HEK293 (cell line): Measurements from ENCODE around the gene SLC27A3.

ENCODE experiments used
- CTCF ChIA-PET: fragments of 350-600 bp; formaldehyde crosslinking; extraction: SDS; loops from one replicate; lab custom pipeline; 2021; ENCODE audit warnings: antibody characterized with exemption; lab: Yijun Ruan, JAX
- POLR2A ChIA-PET: fragments of 300-600 bp; formaldehyde crosslinking; extraction: SDS; loops from one replicate; lab custom pipeline; 2020; ENCODE audit warnings: antibody characterized with exemption, inconsistent platforms; lab: Yijun Ruan, JAX
- H3K27ac ChIP-seq: fragments of 200-500 bp; sonication (Bioruptor generic); 2 replicates; pipeline ENCODE4 v1.5.1; 2014; ENCODE audit warnings: low read depth, low read length, control low read depth, inconsistent platforms; ENCODE audit errors: extremely low read depth
- H3K36me3 ChIP-seq, 2 experiments: fragments of 200-500 bp in 1 of 2; sonication (Bioruptor generic) in 1 of 2; 1 replicate in 1 of 2; 2 replicates in 1 of 2; pipeline ENCODE4 v1.5.1; 2014 to 2017; ENCODE audit warnings: inconsistent platforms in 2 of 2, low read length in 2 of 2; ENCODE audit not compliant: control insufficient read depth in 2 of 2, insufficient read depth in 1 of 2
- H3K4me1 ChIP-seq: fragments of 200-500 bp; sonication (Bioruptor generic); 2 replicates; pipeline ENCODE4 v1.5.1; 2014; ENCODE audit warnings: mild to moderate bottlenecking, low read length, inconsistent platforms; ENCODE audit not compliant: control insufficient read depth, insufficient read depth
- H3K4me3 ChIP-seq: 2 replicates; pipeline ENCODE4 v1.5.1; 2011; ENCODE audit warnings: low read depth, mild to moderate bottlenecking, control low read depth, low read length, moderate library complexity
- H3K9me3 ChIP-seq: fragments of 200-500 bp; sonication (Bioruptor generic); 2 replicates; pipeline ENCODE4 v1.5.1; 2014; ENCODE audit warnings: low read depth, low read length, inconsistent platforms; ENCODE audit not compliant: control insufficient read depth, insufficient read depth
- PATZ1 ChIP-seq: fragments of 450-650 bp; formaldehyde crosslinking; IDR thresholded peaks from 2 replicates; pipeline ENCODE4 v1.5.1; 2016; ENCODE audit warnings: missing biosample characterization, missing genetic modification characterization
- PRDM6 ChIP-seq: fragments of 450-650 bp; formaldehyde crosslinking; IDR thresholded peaks from 2 replicates; pipeline ENCODE4 v1.5.1; 2017; ENCODE audit warnings: missing biosample characterization, missing genetic modification characterization
- SCRT1 ChIP-seq: fragments of 450-650 bp; formaldehyde crosslinking; IDR thresholded peaks from 2 replicates; pipeline ENCODE4 v1.5.1; 2016; ENCODE audit warnings: missing biosample characterization, missing genetic modification characterization, borderline replicate concordance
- SP7 ChIP-seq: fragments of 450-650 bp; formaldehyde crosslinking; IDR thresholded peaks from 2 replicates; pipeline ENCODE4 v1.5.1; 2016; ENCODE audit warnings: missing biosample characterization, missing genetic modification characterization
- YY2 ChIP-seq: fragments of 450-650 bp; formaldehyde crosslinking; IDR thresholded peaks from 2 replicates; pipeline ENCODE4 v1.5.1; 2016; ENCODE audit warnings: missing biosample characterization, missing genetic modification characterization
- ZNF24 ChIP-seq: fragments of 450-650 bp; formaldehyde crosslinking; IDR thresholded peaks from 2 replicates; pipeline ENCODE4 v1.5.1; 2016; ENCODE audit warnings: missing biosample characterization, missing genetic modification characterization
- ZNF248 ChIP-seq: fragments of 450-650 bp; formaldehyde crosslinking; IDR thresholded peaks from 2 replicates; pipeline ENCODE4 v1.5.1; 2017; ENCODE audit warnings: missing biosample characterization, missing genetic modification characterization
- ZNF266 ChIP-seq: fragments of 450-650 bp; formaldehyde crosslinking; IDR thresholded peaks from 2 replicates; pipeline ENCODE4 v1.5.1; 2016; ENCODE audit warnings: missing biosample characterization, missing genetic modification characterization, low read depth
- ZNF274 ChIP-seq, 2 experiments: fragments of 200-500 bp in 1 of 2; fragments of 450-650 bp in 1 of 2; sonication (Bioruptor generic) in 1 of 2; formaldehyde crosslinking in 1 of 2; IDR thresholded peaks; 2 replicates each; pipeline versions ENCODE4 v1.5.1 to v1.6.1; 2014 to 2016; ENCODE audit warnings: borderline replicate concordance in 1 of 2, inconsistent platforms in 1 of 2, low read length in 1 of 2, missing biosample characterization in 1 of 2, missing genetic modification characterization in 1 of 2
- ZNF280D ChIP-seq: fragments of 450-650 bp; formaldehyde crosslinking; IDR thresholded peaks from 2 replicates; pipeline ENCODE4 v1.5.1; 2016; ENCODE audit warnings: missing biosample characterization, missing genetic modification characterization
- ZNF292 ChIP-seq: fragments of 450-650 bp; formaldehyde crosslinking; IDR thresholded peaks from 2 replicates; pipeline ENCODE4 v1.5.1; 2016; ENCODE audit warnings: low read depth, missing biosample characterization, missing genetic modification characterization, borderline replicate concordance
- ZNF580 ChIP-seq: fragments of 450-650 bp; formaldehyde crosslinking; IDR thresholded peaks from 2 replicates; pipeline ENCODE4 v1.5.1; 2016; ENCODE audit warnings: missing biosample characterization, missing genetic modification characterization
- ZNF704 ChIP-seq: fragments of 450-650 bp; formaldehyde crosslinking; IDR thresholded peaks from 2 replicates; pipeline ENCODE4 v1.5.1; 2016; ENCODE audit warnings: missing biosample characterization, missing genetic modification characterization
- ZSCAN30 ChIP-seq: fragments of 450-650 bp; IDR thresholded peaks from 2 replicates; pipeline ENCODE4 v1.5.1; 2018; ENCODE audit warnings: missing biosample characterization, mild to moderate bottlenecking, missing genetic modification characterization, moderate library complexity

Gene SLC27A3

GRCh38 chr1:153790313-153790965 lies 15.2 kb downstream of the SLC27A3 start:
- Histone ChIP-seq H3K4me3 (no peak overlapping the region), H3K27ac (no peak overlapping the region), H3K4me1 (no peaks in the 10 kb centered on the region), H3K36me3 (no peaks in the 10 kb centered on the region), H3K9me3 (no peaks in the 10 kb centered on the region)
- CTCF ChIA-PET = interaction anchor here (0.5 to 1.4 kb wide), 2 partner anchors 196 to 224 kb away, joined by 4 to 5 read pairs; partner anchors contain the start of gene RAB13
- POLR2A ChIA-PET = interaction anchor here (1.3 kb wide), 1 partner anchor 200 kb away, joined by 4 read pairs; the partner anchor contains the start of gene RPS27
- TF ChIP-seq YY2 (tag by site-specific recombination) = no peak
- no peak for TF ChIP-seq ZNF24 (tag by site-specific recombination)
- no peak for TF ChIP-seq ZSCAN30
- TF ChIP-seq ZNF274 (IDR thresholded peaks at IDR 0.05; ENCODE audit: low read length) = no peak
- TF ChIP-seq ZNF274 (tag by site-specific recombination; IDR thresholded peaks at IDR 0.05; ENCODE audit: borderline replicate concordance) = no peak

- no peak overlapping the region for H3K4me3 ChIP-seq
- H3K9me3 ChIP-seq = no peaks in the 10 kb centered on the region
- CTCF ChIA-PET = interaction anchor here (1.3 to 2.0 kb wide), 2 partner anchors 12 to 196 kb away, joined by 3 to 10 read pairs; partner anchors contain the start of gene RAB13
- TF ChIP-seq ZNF266 (tag by site-specific recombination) (no peak), SCRT1 (tag by site-specific recombination) (no peak), SP7 (tag by site-specific recombination) (no peak), ZNF280D (tag by site-specific recombination) (no peak), ZNF248 (no peak), PRDM6 (no peak), ZNF704 (tag by site-specific recombination) (no peak), ZNF580 (tag by site-specific recombination) (no peak), ZNF292 (tag by site-specific recombination) (no peak), PATZ1 (tag by site-specific recombination) (no peak)
- no peaks in the 10 kb centered on the region for H3K36me3 ChIP-seq
- no peaks in the 10 kb centered on the region for H3K4me1 ChIP-seq
- POLR2A ChIA-PET = interaction anchor here (1.3 kb wide), 1 partner anchor 199 kb away, joined by 4 read pairs; the partner anchor contains the start of gene RPS27
- no peak overlapping the region for H3K27ac ChIP-seq
Observed at GRCh38 chr1:153790966-153791647, 15.9 kb downstream of the SLC27A3 start.
